ENCODE results near the gene MGAT3. TPM values are rescaled to one million over a fixed set of nuclear protein-coding genes. Genes with fewer than 3 reads are reported as not detected.

Gene MGAT3
- total and polyA plus RNA-seq, 2 of the 8 experiments (the other 6 are each of a cell fraction or from before 2014, with no cell fraction given) = 4.3 to 9.2 TPM

DNA sequence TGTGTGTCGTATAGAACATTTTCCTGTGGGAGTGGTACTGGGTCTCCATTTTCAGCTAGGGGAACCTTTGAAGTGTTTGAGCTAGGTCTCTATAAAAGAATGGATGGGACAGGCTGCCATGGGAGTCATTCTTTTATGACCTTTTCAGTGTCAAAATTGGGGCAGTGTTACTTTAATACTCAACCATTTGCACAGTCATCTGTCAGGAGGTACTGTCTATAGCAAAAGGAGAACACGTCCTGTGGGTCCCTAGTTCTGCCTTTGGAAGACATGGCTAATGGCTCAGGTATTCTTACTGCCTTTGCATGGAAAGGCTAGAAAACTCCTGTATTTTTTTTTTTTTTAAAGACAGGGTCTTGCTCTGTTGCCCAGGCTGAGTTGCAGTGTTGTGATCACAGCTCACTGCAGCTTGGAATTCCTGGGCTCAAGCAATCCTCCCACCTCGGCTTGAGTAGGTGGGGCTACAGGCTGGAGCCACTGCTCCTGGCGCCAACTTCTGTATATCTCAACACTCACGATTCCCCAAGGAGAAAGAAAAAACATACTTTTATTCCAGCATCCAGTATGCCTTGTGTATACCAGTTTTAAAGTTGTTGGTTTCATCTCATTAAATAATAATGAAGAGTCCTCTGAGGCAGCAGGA, 61.5 kb downstream of the MGAT3 start:
- FAIRE-seq (no peak), DNase-seq (ENCODE audit: low read depth in 1 of 2, low spot score in 2 of 2) (no peak)
- Histone ChIP-seq H4K5ac (ENCODE audit: insufficient read length, low read depth, low read length) (no peak overlapping the region), H2BK12ac (ENCODE audit: low read depth, low read length) (no peak overlapping the region), H2AFZ (ENCODE audit: low read length) (no peak overlapping the region), H3K23ac (ENCODE audit: insufficient read length) (no peak overlapping the region), H3K4me3 (ENCODE audit: extremely low read depth in 1 of 4, insufficient read depth in 2 of 4, low read depth in 3 of 4, low read length in 4 of 4) (peak overlapping the region in 1 of 4 experiments; percentile 95; a peak in 2 of 8 replicates), H4K91ac (replicated peaks; ENCODE audit: insufficient read length, low read length) (no peak overlapping the region), H3K79me2 (ENCODE audit: control insufficient read depth in 1 of 2, insufficient read depth in 2 of 2, low read length in 2 of 2) (peaks cover 5 to 27% of the 10 kb centered on the region in 2 experiments; a peak in 3 of 4 replicates), H2BK15ac (ENCODE audit: low read length) (no peak overlapping the region), H2BK5ac (ENCODE audit: low read depth, low read length) (no peak overlapping the region), H2AK5ac (ENCODE audit: low read depth, low read length) (no peak overlapping the region; the same call in 1 of the 2 replicates), H3K4me2 (ENCODE audit: insufficient read depth in 1 of 2, low read depth in 2 of 2, low read length in 2 of 2) (peak overlapping the region; percentile 87 to 96), H3K79me1 (ENCODE audit: low read depth, low read length) (peaks cover 7% of the 10 kb centered on the region), H3K27me3 (replicated peaks in 1 of 4; ENCODE audit: control insufficient read depth in 3 of 4, extremely low read depth in 1 of 4, insufficient read depth in 3 of 4, low read length in 3 of 4) (peaks cover 0 to 18% (median 13%) of the 10 kb centered on the region in 4 experiments; a peak in 5 of 7 replicates), H3K14ac (ENCODE audit: insufficient read length) (no peak overlapping the region), H3K27ac (ENCODE audit: low read depth, low read length) (no peak overlapping the region), H2BK120ac (replicated peaks; ENCODE audit: low read depth, low read length) (no peak overlapping the region), H3K9me3 (ENCODE audit: insufficient read depth in 2 of 2, low read depth in 1 of 2, low read length in 1 of 2) (no peaks in the 10 kb centered on the region), H3K9ac (replicated peaks in 1 of 4; ENCODE audit: extremely low read depth in 1 of 4, low read depth in 3 of 4, low read length in 3 of 4) (no peak overlapping the region), H2BK20ac (ENCODE audit: low read length) (no peak overlapping the region), H4K20me1 (replicated peaks in 1 of 2; ENCODE audit: control insufficient read depth in 1 of 2, insufficient read depth in 2 of 2, low read length in 2 of 2) (peaks cover 38 to 40% of the 10 kb centered on the region in 2 experiments), H4K8ac (ENCODE audit: extremely low read depth, insufficient read depth, low read length) (no peak overlapping the region), H3K36me3 (ENCODE audit: control insufficient read depth in 2 of 4, insufficient read depth in 4 of 4, low read length in 3 of 4) (peaks cover 26 to 46% (median 42%) of the 10 kb centered on the region in 4 experiments), H3K18ac (ENCODE audit: extremely low read depth, low read length) (no peak overlapping the region), H3K4me1 (replicated peaks in 1 of 4; ENCODE audit: control insufficient read depth in 3 of 4, insufficient read depth in 4 of 4, low read length in 3 of 4) (peaks cover 0 to 10% (median 4%) of the 10 kb centered on the region in 4 experiments; a peak in 4 of 7 replicates), H3K4ac (replicated peaks; ENCODE audit: insufficient read length, low read depth, low read length) (no peak overlapping the region), H3K56ac (replicated peaks; ENCODE audit: insufficient read length, low read depth, low read length) (no peak overlapping the region), H3K23me2 (ENCODE audit: low read depth, low read length) (peaks cover 12% of the 10 kb centered on the region)
- POLR2A ChIA-PET (ENCODE audit: partially characterized antibody) = interaction anchor here (0.7 to 6.2 kb wide), 9 partner anchors 8 to 201 kb away, joined by 3 to 72 read pairs (median 11); partner anchors contain the start of genes MIEF1, RPL3 and RPS19BP1
- TF ChIP-seq ZNF274 (IDR thresholded peaks at IDR 0.05; ENCODE audit: borderline replicate concordance, extremely low read depth, low read length) (no peak), TEAD4 (IDR thresholded peaks at IDR 0.05; ENCODE audit: low read depth, low read length) (peak; percentile 37; the same call in 1 of the 2 replicates)
- 84% methylated on average over 5 of the region's 5 CpGs; no CpG with 5 or more reads in 1 of the 2 experiments for WGBS, 2 experiments (ENCODE audit: extremely low coverage in 1 of 2, insufficient coverage in 1 of 2, insufficient read length in 1 of 2, insufficient replicate concordance in 2 of 2, low coverage in 1 of 2, low lambda C conversion rate in 2 of 2, missing lambda C conversion rate in 1 of 2)
- CTCF ChIA-PET (ENCODE audit: partially characterized antibody) = interaction anchor here (0.5 to 10.1 kb wide), 5 partner anchors 9 to 56 kb away, joined by 3 to 278 read pairs (median 8); partner anchors contain the start of gene MIEF1

All from H1 (cell line).